Activated CD4-positive, alpha-beta T cell treated with anti-CD3 and anti-CD28 coated beads, Interleukin-2, amount 10 ng/mL, durations not matched to agents 24 days and 14 days (primary cell): ENCODE measurements around the gene PLCH2. TPM values are rescaled to one million over a fixed set of nuclear protein-coding genes. Genes with fewer than 3 reads are reported as not detected.

ENCODE experiments used
- DNase-seq: peaks from one replicate; pipeline ENCODE4 v3.0.0; 2022
- H3K27ac Mint-ChIP-seq: one replicate; pipeline ENCODE4 v1.8.0; 2022; ENCODE audit warnings: mild to moderate bottlenecking, mixed read lengths
- H3K27me3 Mint-ChIP-seq: one replicate; pipeline ENCODE4 v1.8.0; 2022; ENCODE audit warnings: mixed read lengths
- H3K36me3 Mint-ChIP-seq: one replicate; pipeline ENCODE4 v1.8.0; 2022; ENCODE audit warnings: low read depth, mild to moderate bottlenecking, mixed read lengths
- H3K4me1 Mint-ChIP-seq: one replicate; pipeline ENCODE4 v1.8.0; 2021; ENCODE audit warnings: mixed read lengths
- H3K4me3 Mint-ChIP-seq: one replicate; pipeline ENCODE4 v1.8.0; 2022; ENCODE audit warnings: mild to moderate bottlenecking, moderate library complexity, mixed read lengths
- H3K9me3 Mint-ChIP-seq: one replicate; pipeline ENCODE4 v1.8.0; 2021; ENCODE audit warnings: mixed read lengths
- intact Hi-C: fragments of 100-400 bp; cut with micrococcal nuclease; formaldehyde crosslinking; loops from one replicate; pipeline ENCODE4 v1.15.1; 2023
- total RNA-seq: library from RNA; stranded (reverse); gene quantifications from 2 replicates; pipeline ENCODE4 v1.2.3, GENCODE V29; 2022

PLCH2 gene
- total RNA-seq, 1 donor from 2014 or later, result 2.8 TPM

DNA sequence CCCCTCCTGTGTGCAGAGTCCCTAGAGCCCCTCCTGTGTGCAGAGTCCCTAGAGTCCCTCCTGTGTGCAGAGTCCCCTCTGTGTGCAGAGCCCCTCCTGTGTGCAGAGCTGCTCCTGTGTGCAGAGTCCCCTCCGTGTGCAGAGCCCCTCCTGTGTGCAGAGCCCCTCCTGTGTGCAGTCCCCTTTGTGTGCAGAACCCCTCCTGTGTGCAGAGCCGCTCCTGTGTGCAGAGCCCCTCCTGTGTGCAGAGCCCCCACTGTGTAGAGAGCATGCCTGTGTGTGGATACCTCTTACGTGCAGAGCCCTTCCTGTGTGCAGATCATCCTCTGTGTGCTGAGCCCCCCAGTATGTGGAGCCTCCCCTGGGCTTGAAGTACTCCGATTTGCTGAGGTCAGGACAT lies 62.3 kb downstream of the PLCH2 start:
- peaks cover 23% of the 10 kb centered on the region for H3K27me3 Mint-ChIP-seq
- DNase-seq, result no peak
- H3K9me3 Mint-ChIP-seq, result no peaks in the 10 kb centered on the region
- H3K36me3 Mint-ChIP-seq, result no peaks in the 10 kb centered on the region
- no peak overlapping the region for H3K27ac Mint-ChIP-seq
- H3K4me1 Mint-ChIP-seq, result no peaks in the 10 kb centered on the region
- H3K4me3 Mint-ChIP-seq, result no peak overlapping the region
- intact Hi-C loops, result no loop called here

- no peak overlapping the region for H3K27ac Mint-ChIP-seq
- intact Hi-C loops, result no loop called here
- H3K27me3 Mint-ChIP-seq, result peaks cover 21% of the 10 kb centered on the region
- DNase-seq, result no peak
- no peaks in the 10 kb centered on the region for H3K4me1 Mint-ChIP-seq
- no peaks in the 10 kb centered on the region for H3K9me3 Mint-ChIP-seq
- no peak overlapping the region for H3K4me3 Mint-ChIP-seq
- H3K36me3 Mint-ChIP-seq, result no peaks in the 10 kb centered on the region
Observed at GRCh38 chr1:2538872-2539271, 62.8 kb downstream of the PLCH2 start.

GRCh38 chr1:2539312-2539907 lies 63.3 kb downstream of the PLCH2 start:
- peaks cover 19% of the 10 kb centered on the region for H3K27me3 Mint-ChIP-seq
- no peak overlapping the region for H3K4me3 Mint-ChIP-seq
- intact Hi-C loops, result no loop called here
- no peaks in the 10 kb centered on the region for H3K4me1 Mint-ChIP-seq
- H3K36me3 Mint-ChIP-seq, result no peaks in the 10 kb centered on the region
- peak; percentile 83 for DNase-seq
- no peak overlapping the region for H3K27ac Mint-ChIP-seq
- H3K9me3 Mint-ChIP-seq, result no peaks in the 10 kb centered on the region

DNA sequence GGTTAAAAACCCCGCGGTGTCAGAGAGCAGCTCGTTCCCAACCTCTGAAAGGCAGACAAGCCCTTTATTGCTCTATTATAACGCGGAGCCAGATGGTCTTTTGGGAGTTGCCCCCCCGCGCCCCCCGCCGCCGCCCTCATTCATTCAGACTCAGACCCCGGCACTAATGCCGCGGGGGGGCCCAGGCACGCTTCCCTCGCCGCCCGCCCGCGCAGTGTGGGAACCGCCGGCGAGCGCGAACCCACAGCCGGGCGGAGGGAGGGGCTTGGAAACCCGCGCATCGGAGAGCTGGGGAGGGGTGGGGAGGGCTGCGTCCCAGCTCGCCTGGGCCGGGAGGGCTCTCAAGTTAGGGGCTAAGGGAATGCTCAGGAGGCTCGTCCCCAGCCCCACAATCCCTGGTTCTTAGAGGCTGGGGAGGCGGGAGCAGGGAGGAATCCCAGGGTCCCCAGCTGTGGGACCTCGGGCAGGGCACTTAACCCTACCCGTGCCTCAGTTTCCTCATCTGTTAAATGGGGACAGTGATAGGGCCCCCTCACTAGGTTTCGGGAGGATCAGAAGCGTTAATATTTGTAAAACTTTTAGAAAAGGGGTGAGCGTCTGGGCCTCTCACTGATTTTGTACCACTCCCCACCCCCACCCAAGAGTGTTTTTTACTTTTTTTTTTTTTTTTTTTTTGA lies 64.9 kb downstream of the PLCH2 start:
- Mint-ChIP-seq H3K4me1 (peaks cover 1% of the 10 kb centered on the region), H3K9me3 (no peaks in the 10 kb centered on the region), H3K27me3 (peaks cover 14% of the 10 kb centered on the region), H3K27ac (no peak overlapping the region), H3K36me3 (no peaks in the 10 kb centered on the region), H3K4me3 (no peak overlapping the region)
- intact Hi-C loops, result no loop called here
- DNase-seq, result no peak

- Mint-ChIP-seq H3K4me3 (no peak overlapping the region), H3K36me3 (no peaks in the 10 kb centered on the region), H3K9me3 (no peaks in the 10 kb centered on the region), H3K27ac (no peak overlapping the region), H3K4me1 (peaks cover 1% of the 10 kb centered on the region), H3K27me3 (peaks cover 12% of the 10 kb centered on the region)
- intact Hi-C loops, result no loop called here
- no peak for DNase-seq
Observed at GRCh38 chr1:2541619-2542245, 65.6 kb downstream of the PLCH2 start.

GRCh38 chr1:2542246-2542915 lies 66.3 kb downstream of the PLCH2 start:
- Mint-ChIP-seq H3K4me1 (peaks cover 1% of the 10 kb centered on the region), H3K27ac (no peak overlapping the region), H3K9me3 (no peaks in the 10 kb centered on the region), H3K27me3 (peaks cover 12% of the 10 kb centered on the region), H3K4me3 (no peak overlapping the region), H3K36me3 (no peaks in the 10 kb centered on the region)
- DNase-seq, result no peak
- intact Hi-C loops, result no loop called here

- no peak overlapping the region for H3K4me3 Mint-ChIP-seq
- no peaks in the 10 kb centered on the region for H3K36me3 Mint-ChIP-seq
- H3K27ac Mint-ChIP-seq, result no peak overlapping the region
- no peaks in the 10 kb centered on the region for H3K9me3 Mint-ChIP-seq
- peaks cover 1% of the 10 kb centered on the region for H3K4me1 Mint-ChIP-seq
- peaks cover 9% of the 10 kb centered on the region for H3K27me3 Mint-ChIP-seq
- peak; percentile 75 for DNase-seq
- intact Hi-C loops, result no loop called here
Observed at GRCh38 chr1:2543543-2544092, 67.5 kb downstream of the PLCH2 start.

GRCh38 chr1:2544093-2544874 lies 68.2 kb downstream of the PLCH2 start:
- no peaks in the 10 kb centered on the region for H3K36me3 Mint-ChIP-seq
- peaks cover 5% of the 10 kb centered on the region for H3K4me1 Mint-ChIP-seq
- DNase-seq, result no peak
- no peak overlapping the region for H3K27ac Mint-ChIP-seq
- H3K4me3 Mint-ChIP-seq, result no peak overlapping the region
- H3K9me3 Mint-ChIP-seq, result no peaks in the 10 kb centered on the region
- intact Hi-C loops, result no loop called here
- H3K27me3 Mint-ChIP-seq, result peaks cover 8% of the 10 kb centered on the region

- no peak overlapping the region for H3K4me3 Mint-ChIP-seq
- intact Hi-C loops, result loop anchor here (5.0 kb wide), 2 partner anchors 97 to 243 kb away; no protein-coding TSS in a partner anchor
- H3K4me1 Mint-ChIP-seq, result peaks cover 7% of the 10 kb centered on the region
- no peak overlapping the region for H3K27ac Mint-ChIP-seq
- DNase-seq, result no peak
- H3K27me3 Mint-ChIP-seq, result peaks cover 8% of the 10 kb centered on the region
- no peaks in the 10 kb centered on the region for H3K36me3 Mint-ChIP-seq
- no peaks in the 10 kb centered on the region for H3K9me3 Mint-ChIP-seq
Observed at GRCh38 chr1:2544875-2545640, 69.0 kb downstream of the PLCH2 start.

- Mint-ChIP-seq H3K4me3 (peak overlapping the region; percentile 93), H3K27ac (peak overlapping the region; percentile 95), H3K4me1 (peaks cover 11% of the 10 kb centered on the region), H3K9me3 (no peaks in the 10 kb centered on the region), H3K36me3 (peaks cover 2% of the 10 kb centered on the region), H3K27me3 (peaks cover 8% of the 10 kb centered on the region)
- intact Hi-C loops, result loop anchor here (5.0 kb wide), 2 partner anchors 96 to 244 kb away; no protein-coding TSS in a partner anchor
- DNase-seq, result peak; percentile 97
Observed at GRCh38 chr1:2545754-2546514, 69.8 kb downstream of the PLCH2 start.

GRCh38 chr1:2546515-2547209 lies 70.6 kb downstream of the PLCH2 start:
- H3K27me3 Mint-ChIP-seq, result peaks cover 4% of the 10 kb centered on the region
- no peaks in the 10 kb centered on the region for H3K9me3 Mint-ChIP-seq
- peak overlapping the region; percentile 95 for H3K27ac Mint-ChIP-seq
- intact Hi-C loops, result loop anchor here (1.0 to 5.0 kb wide), 4 partner anchors 20 to 244 kb away; partner anchors contain the start of gene PANK4
- DNase-seq, result peak; percentile 97
- peaks cover 4% of the 10 kb centered on the region for H3K36me3 Mint-ChIP-seq
- peaks cover 11% of the 10 kb centered on the region for H3K4me1 Mint-ChIP-seq
- H3K4me3 Mint-ChIP-seq, result peak overlapping the region; percentile 93
